ENCODE measurements around the gene DNAAF1.

GRCh38 chr16:84155771-84156170, 10.7 kb downstream of the DNAAF1 start:
- TF ChIP-seq POLR2AphosphoS5 (IDR thresholded peaks at IDR 0.05) (no peak), EP300 (IDR thresholded peaks at IDR 0.05; ENCODE audit: low read depth) (no peak), CTCF (IDR thresholded peaks at IDR 0.05) (no peak), POLR2A (IDR thresholded peaks at IDR 0.05) (no peak)

Measured in transverse colon (tissue), 4 donors.